Measurements from ENCODE around the gene ZHX3.
"Not testable (repeated sequence)": the region's sequence is repeated elsewhere in the genome, so short reads cannot be mapped to it uniquely, and the experiment has no call there.

Gene ZHX3

DNA sequence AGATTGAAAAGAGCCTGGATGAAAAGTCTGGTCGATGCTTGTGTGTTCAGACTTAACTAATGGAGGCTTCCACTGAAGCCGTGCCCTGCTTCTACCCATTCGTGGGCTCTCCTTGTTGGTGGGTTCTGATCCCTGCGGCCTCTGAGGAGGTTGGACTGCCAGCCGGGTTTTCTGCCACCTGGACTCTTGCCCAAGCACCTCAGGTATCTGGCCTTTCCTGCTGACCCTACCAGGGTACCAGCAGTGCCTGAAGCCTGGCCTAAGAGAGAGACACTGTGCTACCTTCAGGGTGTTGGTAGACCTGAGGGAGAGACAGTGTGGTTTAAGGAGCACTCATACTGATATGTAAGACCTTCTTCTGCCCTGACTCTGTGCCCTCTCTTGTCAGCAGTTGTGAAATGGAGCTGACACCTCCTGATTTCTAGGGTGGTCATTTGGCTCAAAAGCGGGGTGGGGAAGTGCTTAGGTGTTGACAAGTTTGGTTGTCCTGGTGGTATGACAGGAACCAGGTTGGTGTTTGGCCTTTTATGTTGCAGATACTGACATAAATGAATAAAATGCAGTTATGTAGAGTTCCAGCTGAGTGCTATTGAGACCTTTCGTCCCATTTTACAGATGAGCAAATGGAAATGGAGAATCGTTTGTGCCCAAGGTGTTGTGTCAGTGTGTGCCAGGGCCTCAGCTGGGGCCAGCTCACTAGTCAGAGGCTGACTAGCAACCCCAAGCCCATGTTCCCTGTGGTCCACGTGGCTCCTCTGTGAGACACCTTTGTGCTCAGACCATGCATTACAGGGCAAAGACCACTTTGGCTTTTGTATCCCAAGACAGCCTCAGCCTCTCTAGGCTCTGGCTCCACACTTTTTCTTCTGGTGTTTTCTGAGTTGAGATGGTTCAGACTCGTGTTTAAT, 177.1 kb downstream of the ZHX3 start:
- in situ Hi-C loops (cut with MboI; ENCODE audit: low sequenced_read_pairs), result no loop called here

DNA sequence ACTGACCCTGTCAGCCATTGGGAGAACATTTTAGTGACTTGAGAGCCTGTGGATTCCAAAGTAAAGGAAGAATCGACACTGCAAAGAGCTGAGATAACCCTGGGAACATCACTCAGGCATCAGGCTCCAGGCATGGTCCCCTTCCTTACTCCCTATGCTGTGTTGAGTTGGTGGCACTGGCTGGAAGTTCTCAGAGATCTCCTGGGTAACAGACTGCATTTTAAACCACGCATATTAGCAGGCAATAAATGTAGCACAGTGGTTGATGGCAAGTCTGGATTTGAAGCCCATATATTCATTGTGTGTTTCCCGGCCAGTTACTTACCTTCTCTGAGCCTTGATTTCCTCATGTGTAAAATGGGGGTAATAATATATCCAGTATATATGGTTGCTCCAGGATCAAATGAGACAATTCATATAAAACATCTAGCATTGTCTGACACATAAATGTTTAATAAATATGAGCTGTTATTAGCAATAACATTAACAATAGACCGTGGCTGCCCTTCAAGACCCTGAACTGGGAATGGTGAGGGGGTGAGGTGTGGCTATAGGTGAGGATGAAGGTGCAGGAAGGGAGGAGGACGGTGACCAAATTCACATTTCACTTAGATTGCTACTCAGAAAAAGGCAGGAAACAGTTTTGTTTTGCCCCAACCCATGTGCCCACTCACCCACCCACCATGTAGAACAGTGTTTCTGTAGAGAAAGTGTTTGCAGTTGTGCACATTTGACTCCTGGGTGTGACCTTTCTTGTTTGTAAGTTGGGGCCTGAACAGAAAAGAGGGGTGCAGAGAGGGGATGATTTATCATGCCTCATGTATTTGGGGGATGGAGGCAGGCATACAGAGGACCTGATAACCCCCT, 178.1 kb downstream of the ZHX3 start:
- in situ Hi-C loops (cut with MboI; ENCODE audit: low sequenced_read_pairs), result no loop called here

DNA sequence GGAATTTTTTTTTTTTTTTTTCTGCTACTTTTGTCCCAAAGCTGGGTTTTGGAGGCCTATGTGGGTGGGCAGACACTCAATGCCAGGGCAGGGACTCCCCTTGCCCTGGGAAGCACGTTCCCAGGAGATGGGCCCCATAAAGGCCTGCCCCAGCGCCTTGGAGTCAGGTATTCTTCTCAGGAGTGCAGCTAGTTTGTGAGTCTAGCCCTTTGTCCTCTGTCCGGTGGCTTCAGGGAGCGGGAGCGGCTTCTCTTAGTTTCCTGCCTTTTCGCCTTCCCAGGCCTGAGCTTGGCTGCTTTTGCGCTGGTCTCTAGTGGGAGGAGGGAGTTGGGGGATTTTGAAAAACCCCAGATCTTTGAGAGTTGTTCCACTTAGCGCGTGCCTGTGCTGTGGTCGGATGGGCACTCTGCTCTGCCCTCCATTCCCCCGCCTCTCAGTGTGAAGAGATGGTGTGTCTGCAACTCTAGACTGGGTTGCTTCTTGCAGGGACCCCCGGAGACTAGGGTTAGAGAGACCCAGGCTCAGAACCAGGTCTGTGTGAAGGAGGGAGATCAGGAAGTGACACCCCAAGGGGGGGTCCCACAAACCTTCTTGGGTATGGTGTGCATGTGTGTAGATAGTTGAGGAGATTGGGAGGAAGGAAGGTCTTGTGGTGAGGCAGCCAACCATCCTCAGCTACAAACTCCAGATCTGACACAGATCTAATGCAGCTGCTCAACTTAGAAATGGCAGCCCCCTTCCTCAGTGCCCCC, 178.9 kb downstream of the ZHX3 start:
- in situ Hi-C loops (cut with MboI; ENCODE audit: low sequenced_read_pairs), result no loop called here

DNA sequence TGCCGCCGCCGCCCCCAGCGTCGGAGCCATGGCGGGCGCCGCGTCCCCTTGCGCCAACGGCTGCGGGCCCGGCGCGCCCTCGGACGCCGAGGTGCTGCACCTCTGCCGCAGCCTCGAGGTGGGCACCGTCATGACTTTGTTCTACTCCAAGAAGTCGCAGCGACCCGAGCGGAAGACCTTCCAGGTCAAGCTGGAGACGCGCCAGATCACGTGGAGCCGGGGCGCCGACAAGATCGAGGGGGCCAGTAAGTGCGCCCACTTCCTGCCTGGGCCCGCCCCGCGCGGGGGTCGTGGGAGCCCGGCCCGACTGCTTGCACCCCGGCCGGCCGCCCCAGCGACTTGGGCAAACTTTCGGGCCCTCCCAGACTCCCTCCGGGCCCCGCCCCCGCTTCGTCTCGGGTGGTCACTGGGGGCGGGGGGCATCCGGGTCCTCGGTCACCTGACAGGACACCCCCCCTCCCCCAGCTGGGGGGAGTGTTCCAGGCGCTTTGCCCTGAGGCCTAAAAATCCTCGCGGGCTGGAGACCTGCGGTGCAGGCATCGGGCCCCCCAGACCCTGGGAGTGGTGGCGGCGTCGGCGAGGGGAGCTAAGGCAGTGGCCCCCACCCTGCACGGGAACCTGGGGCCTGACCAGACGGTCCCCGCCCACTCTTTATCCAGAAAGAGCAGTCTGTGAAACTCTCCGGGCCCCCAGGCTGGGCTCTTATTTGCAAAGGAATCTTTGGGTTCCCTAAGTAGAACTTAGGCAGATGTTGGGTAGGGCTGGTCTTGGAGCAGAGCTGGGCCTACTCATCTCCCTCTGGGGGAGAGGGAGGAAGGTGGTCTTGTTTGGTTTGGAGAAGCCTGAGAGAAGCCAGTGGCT, 179.7 kb downstream of the ZHX3 start:
- in situ Hi-C loops (cut with MboI; ENCODE audit: low sequenced_read_pairs), result no loop called here

DNA sequence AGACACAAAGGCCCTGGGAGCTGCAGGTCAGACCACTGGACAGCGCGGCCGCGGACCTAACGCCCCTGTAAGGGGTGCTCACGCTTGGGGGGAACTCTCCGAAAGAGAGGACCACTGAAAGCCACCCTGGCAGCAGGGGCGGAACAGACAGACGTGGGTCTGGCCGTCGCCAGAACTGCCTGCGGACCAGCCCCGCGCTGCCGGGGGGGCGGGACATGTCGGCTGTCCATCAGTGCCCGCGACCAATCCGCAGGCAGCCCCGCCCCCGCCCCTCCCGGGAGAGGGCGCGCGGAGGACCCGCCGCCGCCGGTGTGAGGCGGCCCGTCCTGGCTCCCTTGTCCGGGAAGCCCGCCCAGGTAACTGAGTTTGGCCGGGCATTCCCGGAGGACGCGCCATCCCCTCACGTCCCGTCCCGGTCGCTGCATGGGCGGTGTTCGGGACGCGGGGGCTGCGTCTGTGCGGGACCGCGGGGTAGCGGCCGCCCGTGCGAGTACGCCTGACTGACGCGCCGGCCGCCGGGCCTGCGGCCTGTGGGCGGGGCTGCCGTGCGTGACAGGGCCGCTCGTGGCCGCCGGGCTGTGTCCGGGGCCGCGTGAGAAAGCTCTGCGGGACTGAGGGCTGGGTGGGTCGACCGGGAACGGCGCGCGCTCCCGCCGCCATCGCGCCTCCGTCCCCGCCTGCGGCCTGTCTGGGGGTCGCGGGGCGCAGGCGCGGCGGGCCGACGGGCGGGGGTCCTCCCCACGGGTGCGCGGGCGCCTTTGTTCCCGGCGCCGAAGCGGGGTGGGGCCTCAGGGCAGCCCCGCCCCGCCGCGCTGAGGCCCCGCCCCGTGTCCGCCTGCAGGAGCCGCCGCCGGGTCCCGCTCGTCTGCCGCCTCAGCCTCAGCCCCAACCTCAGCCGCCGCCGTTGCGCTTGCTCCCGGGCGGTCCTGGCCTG, 180.6 kb downstream of the ZHX3 start, which contains the start of gene PLCG1:
TSS of gene PLCG1 (plus strand) at position 864 of the 934 bp plus-strand sequence. CDS start 99 bp downstream, outside the sequence.
- in situ Hi-C loops (cut with MboI; ENCODE audit: low sequenced_read_pairs), result no loop called here

DNA sequence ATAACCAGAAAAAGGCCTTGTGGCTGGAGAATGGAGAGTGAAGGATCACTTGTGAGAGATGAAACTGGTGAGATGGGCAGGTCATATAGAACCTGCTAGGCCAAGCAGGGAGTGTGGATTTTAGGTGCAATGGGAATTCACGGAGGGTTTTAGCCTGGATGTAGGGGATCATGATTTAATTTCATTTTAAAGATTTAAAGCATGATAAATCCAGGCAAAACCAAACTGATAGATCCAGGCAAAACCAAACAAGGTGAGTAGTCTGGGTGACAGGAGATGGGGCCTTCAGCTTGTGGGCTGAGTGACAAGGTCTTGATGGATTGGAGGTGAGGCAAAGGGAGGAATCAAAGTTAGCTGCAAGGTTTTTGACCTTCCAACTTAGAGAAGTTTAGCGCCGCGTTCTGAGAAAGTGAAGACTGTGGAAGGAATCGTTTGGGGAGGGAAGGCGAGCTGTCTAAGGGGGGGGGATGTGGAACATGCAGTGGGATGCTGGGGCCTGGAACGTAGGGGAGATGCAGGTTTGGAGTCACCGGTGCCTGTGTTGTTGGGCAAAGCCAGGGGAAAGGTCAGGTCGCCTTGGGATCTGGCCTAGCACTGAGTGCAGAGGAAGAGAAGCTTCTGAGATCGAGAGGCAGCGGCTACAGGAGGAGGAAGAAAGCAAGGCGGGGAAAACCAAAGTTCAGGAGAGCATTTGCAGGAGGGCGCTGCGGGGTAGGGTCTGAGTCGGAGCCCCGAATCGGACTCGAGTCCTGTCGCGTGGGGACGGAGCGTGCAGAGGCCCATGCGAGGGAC, 181.4 kb downstream of the ZHX3 start:
- in situ Hi-C loops (cut with MboI; ENCODE audit: low sequenced_read_pairs), result no loop called here

DNA sequence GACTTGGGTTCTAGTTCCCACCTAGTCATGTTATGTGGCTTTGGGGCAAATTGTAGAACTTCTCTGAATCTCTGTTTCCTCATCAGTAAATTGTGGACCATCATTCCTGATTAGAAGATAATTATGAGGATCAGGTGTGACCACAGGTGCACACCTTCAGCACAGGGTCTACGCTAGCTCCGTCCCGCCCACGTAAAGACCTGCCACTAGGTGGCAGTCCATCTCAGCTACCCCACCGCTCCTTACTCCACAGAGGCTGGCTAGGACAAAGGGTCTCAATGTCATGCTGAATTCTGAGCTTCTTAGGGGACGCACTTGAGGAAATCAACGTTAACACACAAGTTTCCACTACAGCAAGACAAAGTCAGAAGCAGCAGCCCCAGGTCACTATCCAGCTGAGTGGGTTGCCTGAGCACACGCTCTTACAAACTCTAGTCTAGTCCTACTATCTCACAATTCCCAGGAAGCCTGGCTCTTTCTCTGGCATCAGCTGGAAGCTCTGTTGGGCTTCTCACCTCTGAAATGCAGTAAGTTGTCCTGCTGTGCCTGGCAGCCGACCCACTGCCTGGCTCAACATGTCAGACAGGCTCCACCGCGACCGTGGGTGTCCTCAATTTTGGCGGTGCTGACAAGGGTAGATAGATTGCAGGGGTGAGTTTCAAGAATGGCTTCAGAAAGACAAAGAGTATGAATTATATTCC, 182.2 kb downstream of the ZHX3 start:
- in situ Hi-C loops (cut with MboI; ENCODE audit: low sequenced_read_pairs), result no loop called here

DNA sequence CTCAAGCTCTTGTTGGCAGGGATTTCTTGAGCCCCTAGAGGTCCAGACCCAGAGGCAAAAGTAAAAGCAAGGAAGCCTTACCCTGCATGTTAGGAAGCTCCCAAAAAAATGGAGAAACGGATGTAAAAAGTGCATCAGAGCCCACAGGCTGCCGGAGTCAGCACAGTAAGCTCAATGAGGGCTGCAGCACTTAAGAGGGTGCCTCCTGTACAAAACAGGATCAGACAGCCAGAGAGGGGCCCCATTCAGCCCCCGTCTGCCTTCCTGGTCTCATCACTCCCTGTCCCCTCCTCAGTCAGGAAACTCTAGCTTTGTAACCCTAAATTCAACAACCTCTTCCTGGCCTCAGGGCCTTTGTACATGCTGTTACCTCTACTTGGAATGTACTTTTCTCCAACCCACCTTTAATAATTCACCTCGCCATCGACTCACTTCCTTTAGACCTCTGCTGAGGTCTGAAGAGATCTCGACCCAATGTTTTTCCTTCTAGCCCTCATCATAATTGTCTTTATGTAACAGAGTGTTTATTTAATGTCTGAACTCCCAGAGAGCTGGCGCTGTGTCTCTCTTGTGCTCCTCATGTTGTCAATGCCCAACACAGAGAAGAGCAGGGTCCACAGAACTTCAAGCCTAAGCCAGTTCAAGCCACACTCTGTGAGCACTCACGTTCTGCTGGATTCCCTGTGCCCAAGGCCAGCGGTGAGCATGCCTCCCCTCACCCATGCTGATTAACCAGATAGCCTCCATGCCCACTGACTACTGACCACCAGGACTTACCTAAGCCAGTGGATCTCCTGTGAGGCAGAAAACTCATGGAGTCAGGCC, 183.0 kb downstream of the ZHX3 start:
- in situ Hi-C loops (cut with MboI; ENCODE audit: low sequenced_read_pairs), result no loop called here

DNA sequence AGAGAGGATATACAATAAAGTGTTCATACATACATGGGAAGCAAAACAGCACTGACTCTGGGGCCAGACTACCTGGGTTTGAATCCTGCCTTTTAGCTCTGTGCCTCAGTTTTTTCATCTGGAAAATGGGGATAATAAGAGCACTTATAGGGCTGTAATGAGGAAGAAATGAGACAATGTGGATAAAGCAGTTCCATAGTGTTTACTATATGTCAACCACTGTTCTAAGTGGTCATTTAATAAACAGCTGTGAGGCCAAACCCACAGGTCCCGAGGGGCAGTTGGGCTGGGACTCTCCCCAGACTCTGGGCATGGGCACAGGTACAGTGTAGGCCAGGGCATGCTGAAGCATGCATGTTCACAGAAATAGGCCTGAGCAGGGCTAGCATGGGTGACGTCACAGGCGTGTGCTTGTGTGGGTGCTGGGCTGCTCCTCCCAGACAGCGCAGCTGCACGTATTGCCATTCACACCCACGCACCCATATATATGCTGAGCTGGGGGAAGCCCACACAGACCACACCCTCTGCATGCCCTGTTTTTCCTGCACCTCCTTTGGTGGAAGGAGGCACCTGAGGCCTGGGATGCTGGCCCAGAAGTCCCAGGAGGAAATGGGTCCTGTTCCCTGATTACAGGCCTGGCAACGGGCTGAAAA, 183.7 kb downstream of the ZHX3 start:
- in situ Hi-C loops (cut with MboI; ENCODE audit: low sequenced_read_pairs), result no loop called here

DNA sequence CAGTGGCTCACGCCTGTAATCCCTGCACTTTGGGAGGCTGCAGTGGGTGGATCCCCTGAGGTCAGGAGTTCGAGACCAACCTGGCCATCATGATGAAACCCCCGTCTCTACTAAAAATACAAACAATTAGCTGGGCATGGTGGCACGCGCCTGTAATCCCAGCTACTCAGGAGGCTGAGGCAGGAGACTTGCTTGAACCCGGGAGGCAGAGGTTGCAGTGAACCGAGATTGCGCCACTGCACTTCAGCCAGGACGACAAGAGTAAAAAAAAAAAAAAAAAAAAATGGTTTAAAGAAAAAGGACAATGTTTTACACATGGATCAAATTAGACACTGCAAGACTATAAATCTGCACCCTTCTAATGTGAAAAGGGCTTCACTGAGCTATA, 185.1 kb downstream of the ZHX3 start:
- in situ Hi-C loops (cut with MboI; ENCODE audit: low sequenced_read_pairs), result not testable (repeated sequence)

DNA sequence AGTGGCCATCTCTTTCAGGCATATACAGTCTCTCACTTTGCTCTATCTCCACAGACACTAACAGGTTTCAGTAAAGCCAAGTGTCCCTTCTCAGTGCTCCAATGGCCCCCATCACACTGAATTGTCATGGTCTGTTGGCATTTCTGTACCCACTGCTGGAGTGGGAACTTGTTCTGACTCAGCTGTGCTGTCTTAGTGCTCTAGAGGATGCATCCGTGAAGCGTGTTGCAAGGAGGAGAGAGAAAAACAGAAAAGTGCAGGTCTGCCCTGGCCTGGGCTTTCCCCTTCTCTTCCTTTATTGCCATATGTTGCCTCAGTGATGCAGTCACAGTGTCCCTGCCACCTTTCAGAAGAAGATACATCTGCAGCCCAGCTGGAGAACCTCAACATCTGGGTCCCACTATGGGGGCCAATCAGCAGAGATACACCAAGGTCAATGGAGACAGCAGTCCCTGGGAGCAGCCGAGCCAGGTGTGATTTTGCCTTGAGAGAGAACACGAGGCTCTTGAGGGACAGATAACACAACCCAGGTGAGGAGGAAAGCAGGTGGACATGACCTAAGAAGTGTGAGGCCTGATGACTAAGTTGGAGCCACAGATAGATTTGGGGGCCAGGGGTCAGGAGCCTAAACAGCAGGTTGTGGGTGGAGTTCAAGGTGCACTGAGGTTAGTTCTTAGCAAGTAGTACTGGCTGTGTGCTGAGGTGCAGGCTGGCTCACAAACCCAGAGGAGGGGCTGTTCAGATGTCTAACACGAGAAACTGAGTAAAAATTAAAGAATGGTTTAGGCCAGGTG, 185.7 kb downstream of the ZHX3 start:
- in situ Hi-C loops (cut with MboI; ENCODE audit: low sequenced_read_pairs), result no loop called here
